Caco-2 (cell line): ENCODE data around the gene CPA5. TPM values are rescaled to one million over a fixed set of nuclear protein-coding genes. Genes with fewer than 3 reads are reported as not detected.

Source experiments
- Bru-seq: library from RNA; stranded (reverse); fragments of 400-500 nt; gene quantifications from one replicate; lab custom pipeline; 2021; lab: Mats Ljungman, UMichigan
- BruChase-seq, 2 experiments: library from RNA; stranded (reverse); fragments of 400-500 nt; gene quantifications; one replicate each; lab custom pipeline; 2021; lab: Mats Ljungman, UMichigan
- BruUV-seq: library from RNA; stranded (reverse); fragments of 400-500 nt; replicated peaks from 2 replicates; lab custom pipeline; 2021; lab: Mats Ljungman, UMichigan
- CTCF ChIA-PET: fragments of 300-600 bp; sonication (Branson Sonifier 250); formaldehyde crosslinking; loops from one replicate; lab custom pipeline; 2022; ENCODE audit warnings: antibody characterized with exemption; lab: Charles Lee
- POLR2A ChIA-PET: fragments of 300-600 bp; sonication (Branson Sonifier 250); formaldehyde crosslinking; loops from one replicate; lab custom pipeline; 2022; ENCODE audit warnings: antibody characterized with exemption; lab: Charles Lee
- DNase-seq, 2 experiments: peaks; one replicate each; pipeline versions ENCODE4 v3.0.0 to v3.0.0-alpha.2; 2020 to 2022
- H3K27me3 ChIP-seq: replicated peaks from 2 replicates; pipeline ENCODE4 v1.6.0; 2011; ENCODE audit warnings: low read length; ENCODE audit not compliant: control insufficient read depth, insufficient read depth
- H3K36me3 ChIP-seq: 2 replicates; pipeline ENCODE4 v1.5.1; 2011; ENCODE audit warnings: low read length; ENCODE audit not compliant: control insufficient read depth, insufficient read depth
- H3K4me1 ChIP-seq: fragments of 250-450 bp; sonication (Bioruptor Pico); 2 replicates; pipeline ENCODE4 v1.5.1; 2020; ENCODE audit warnings: mild to moderate bottlenecking
- H3K4me3 ChIP-seq: 2 replicates; pipeline ENCODE4 v1.5.1; 2011; ENCODE audit warnings: low read depth, mild to moderate bottlenecking, control low read depth, low read length
- H3K9me3 ChIP-seq: fragments of 250-450 bp; sonication (Bioruptor Pico); 2 replicates; pipeline ENCODE4 v1.5.1; 2020; ENCODE audit warnings: mild to moderate bottlenecking, moderate library complexity
- H3K27ac Mint-ChIP-seq: one replicate; pipeline ENCODE4 v1.8.0; 2022; ENCODE audit warnings: mixed read lengths; ENCODE audit not compliant: unreplicated experiment
- H3K27me3 Mint-ChIP-seq: one replicate; pipeline ENCODE4 v1.8.0; 2022; ENCODE audit warnings: mixed read lengths; ENCODE audit not compliant: insufficient read depth, unreplicated experiment
- H3K36me3 Mint-ChIP-seq: one replicate; pipeline ENCODE4 v1.8.0; 2022; ENCODE audit warnings: mild to moderate bottlenecking, mixed read lengths; ENCODE audit not compliant: insufficient read depth, unreplicated experiment
- H3K4me1 Mint-ChIP-seq: one replicate; pipeline ENCODE4 v1.8.0; 2022; ENCODE audit warnings: low read depth, mixed read lengths; ENCODE audit not compliant: unreplicated experiment
- H3K4me3 Mint-ChIP-seq: one replicate; pipeline ENCODE4 v1.8.0; 2022; ENCODE audit warnings: mild to moderate bottlenecking, moderate library complexity, mixed read lengths; ENCODE audit not compliant: unreplicated experiment
- H3K9me3 Mint-ChIP-seq: one replicate; pipeline ENCODE4 v1.8.0; 2022; ENCODE audit warnings: mixed read lengths; ENCODE audit not compliant: unreplicated experiment
- intact Hi-C: fragments of 100-400 bp; cut with micrococcal nuclease; formaldehyde crosslinking; loops from one replicate; pipeline ENCODE4 v1.10.0; 2022; ENCODE audit not compliant: unreplicated experiment
- long read RNA-seq: library from polyadenylated mRNA; stranded (forward); transcript quantifications from one replicate; pipeline ENCODE4 v2.0.0, GENCODE V29; 2022
- total RNA-seq: library from RNA; stranded (reverse); gene quantifications from 2 replicates; pipeline ENCODE4 v1.2.3, GENCODE V29; 2022
- TF ChIP-seq, protein P1 (sequence below), 2 experiments: fragments of 200-600 bp in 1 of 2; IDR thresholded peaks; 1 replicate in 1 of 2; 2 replicates in 1 of 2; pipeline versions ENCODE4 v1.5.1 to v1.8.0; 2011 to 2022; ENCODE audit warnings: antibody characterized with exemption in 1 of 2, control low read depth in 1 of 2, inconsistent platforms in 1 of 2, low read depth in 1 of 2, low read length in 1 of 2, mild to moderate bottlenecking in 1 of 2, moderate library complexity in 1 of 2; ENCODE audit not compliant: insufficient read depth in 1 of 2, severe bottlenecking in 1 of 2, unreplicated experiment in 1 of 2

Gene CPA5, protein sequence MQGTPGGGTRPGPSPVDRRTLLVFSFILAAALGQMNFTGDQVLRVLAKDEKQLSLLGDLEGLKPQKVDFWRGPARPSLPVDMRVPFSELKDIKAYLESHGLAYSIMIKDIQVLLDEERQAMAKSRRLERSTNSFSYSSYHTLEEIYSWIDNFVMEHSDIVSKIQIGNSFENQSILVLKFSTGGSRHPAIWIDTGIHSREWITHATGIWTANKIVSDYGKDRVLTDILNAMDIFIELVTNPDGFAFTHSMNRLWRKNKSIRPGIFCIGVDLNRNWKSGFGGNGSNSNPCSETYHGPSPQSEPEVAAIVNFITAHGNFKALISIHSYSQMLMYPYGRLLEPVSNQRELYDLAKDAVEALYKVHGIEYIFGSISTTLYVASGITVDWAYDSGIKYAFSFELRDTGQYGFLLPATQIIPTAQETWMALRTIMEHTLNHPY
- total RNA-seq (not detected in 2 replicates), Bru-seq, nascent RNA (percentile 11 among the genes with signal in this experiment), BruChase-seq, experiment 1, labeled RNA remaining after a 2-hour chase (percentile 4 among the genes with signal in this experiment), BruChase-seq, experiment 2, labeled RNA remaining after a 6-hour chase (percentile 11 among the genes with signal in this experiment)
- long read RNA-seq = 0 reads

- TF ChIP-seq, protein P1, sequence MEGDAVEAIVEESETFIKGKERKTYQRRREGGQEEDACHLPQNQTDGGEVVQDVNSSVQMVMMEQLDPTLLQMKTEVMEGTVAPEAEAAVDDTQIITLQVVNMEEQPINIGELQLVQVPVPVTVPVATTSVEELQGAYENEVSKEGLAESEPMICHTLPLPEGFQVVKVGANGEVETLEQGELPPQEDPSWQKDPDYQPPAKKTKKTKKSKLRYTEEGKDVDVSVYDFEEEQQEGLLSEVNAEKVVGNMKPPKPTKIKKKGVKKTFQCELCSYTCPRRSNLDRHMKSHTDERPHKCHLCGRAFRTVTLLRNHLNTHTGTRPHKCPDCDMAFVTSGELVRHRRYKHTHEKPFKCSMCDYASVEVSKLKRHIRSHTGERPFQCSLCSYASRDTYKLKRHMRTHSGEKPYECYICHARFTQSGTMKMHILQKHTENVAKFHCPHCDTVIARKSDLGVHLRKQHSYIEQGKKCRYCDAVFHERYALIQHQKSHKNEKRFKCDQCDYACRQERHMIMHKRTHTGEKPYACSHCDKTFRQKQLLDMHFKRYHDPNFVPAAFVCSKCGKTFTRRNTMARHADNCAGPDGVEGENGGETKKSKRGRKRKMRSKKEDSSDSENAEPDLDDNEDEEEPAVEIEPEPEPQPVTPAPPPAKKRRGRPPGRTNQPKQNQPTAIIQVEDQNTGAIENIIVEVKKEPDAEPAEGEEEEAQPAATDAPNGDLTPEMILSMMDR (IDR thresholded peaks at IDR 0.05; ENCODE audit: insufficient read depth in 1 of 2, low read depth in 1 of 2, low read length in 1 of 2, severe bottlenecking in 1 of 2, unreplicated experiment in 1 of 2) = no peak
- Histone ChIP-seq H3K27me3 (no peaks in the 10 kb centered on the region), H3K36me3 (no peaks in the 10 kb centered on the region), H3K4me3 (no peak within 1 kb of the TSS), H3K9me3 (peaks cover 7% of the 10 kb centered on the region; the same call in 1 of the 2 replicates), H3K4me1 (peaks cover 20% of the 10 kb centered on the region; the same call in 1 of the 2 replicates)
- ChIA-PET CTCF (no interaction called here), POLR2A (no interaction called here)
- H3K27ac Mint-ChIP-seq = no peak within 1 kb of the TSS
- no peak for DNase-seq
- H3K9me3 Mint-ChIP-seq = no peaks in the 10 kb centered on the region
- H3K36me3 Mint-ChIP-seq = no peaks in the 10 kb centered on the region
- H3K27me3 Mint-ChIP-seq = no peaks in the 10 kb centered on the region
- intact Hi-C loops = no loop called here
- peaks cover 18% of the 10 kb centered on the region for H3K4me1 Mint-ChIP-seq
- BruUV-seq = no TSS peak
- no peak within 1 kb of the TSS for H3K4me3 Mint-ChIP-seq
Observed at GRCh38 chr7:130344271-130344866, at the start of gene CPA5. Gene CPA5 (plus strand): TSS chr7:130344816. CDS start chr7:130346486, 1,670 bp downstream.

DNA sequence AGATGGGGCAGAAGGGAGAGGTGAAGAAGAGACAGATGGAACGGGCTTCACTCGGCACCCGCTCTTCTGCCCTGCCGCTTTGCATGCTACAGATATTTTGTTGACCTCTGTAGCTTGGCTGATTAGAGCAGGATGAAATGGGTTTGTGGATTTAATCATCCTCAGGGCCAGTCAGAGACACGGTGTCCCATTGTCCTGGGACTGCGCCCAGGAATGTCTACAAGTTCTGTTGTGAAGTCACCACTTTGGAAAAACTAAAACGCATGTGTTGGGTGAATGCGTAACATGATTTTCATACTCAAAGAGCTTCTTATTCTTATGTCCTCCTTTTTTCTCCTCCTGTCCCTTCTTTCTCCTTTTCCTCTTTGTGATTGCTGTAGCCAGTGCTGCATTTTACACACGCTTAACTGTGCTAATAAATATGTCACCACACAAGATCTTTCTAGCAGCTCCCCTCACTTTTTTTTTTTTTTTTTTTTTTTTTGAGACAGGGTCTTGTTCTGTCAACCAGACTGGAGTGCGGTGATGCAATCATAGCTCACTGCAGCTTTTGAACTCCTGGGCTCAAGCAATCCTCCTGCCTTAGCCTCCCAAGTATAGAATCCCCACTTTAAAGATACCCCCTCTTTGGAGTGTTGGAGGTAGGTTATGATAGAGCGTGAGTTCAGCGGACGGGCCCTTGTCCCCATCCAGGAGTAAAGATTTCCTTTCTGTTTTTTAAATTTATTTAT lies 48.2 kb upstream of the CPA5 start:
- intact Hi-C loops = no loop called here
- no peaks in the 10 kb centered on the region for H3K27me3 ChIP-seq
- no TSS peak for BruUV-seq
- Mint-ChIP-seq H3K27me3 (no peaks in the 10 kb centered on the region), H3K36me3 (no peaks in the 10 kb centered on the region), H3K27ac (no peak overlapping the region), H3K4me3 (no peak overlapping the region), H3K4me1 (no peaks in the 10 kb centered on the region), H3K9me3 (peaks cover 9% of the 10 kb centered on the region)
- no peaks in the 10 kb centered on the region for H3K9me3 ChIP-seq
- POLR2A ChIA-PET = interaction anchor here (0.6 kb wide), 1 partner anchor 193 kb away, joined by 3 read pairs; no protein-coding TSS in a partner anchor
- H3K4me3 ChIP-seq = no peak overlapping the region
- TF ChIP-seq, protein P1 (IDR thresholded peaks at IDR 0.05; ENCODE audit: insufficient read depth in 1 of 2, low read depth in 1 of 2, low read length in 1 of 2, severe bottlenecking in 1 of 2, unreplicated experiment in 1 of 2) = no peak
- no peaks in the 10 kb centered on the region for H3K36me3 ChIP-seq
- DNase-seq = no peak
- H3K4me1 ChIP-seq = no peaks in the 10 kb centered on the region
- CTCF ChIA-PET = interaction anchor here (0.6 kb wide), 1 partner anchor 58 kb away, joined by 3 read pairs; no protein-coding TSS in a partner anchor
